ENCODE measurements around the gene SETD1B.

- TF ChIP-seq, protein P1, sequence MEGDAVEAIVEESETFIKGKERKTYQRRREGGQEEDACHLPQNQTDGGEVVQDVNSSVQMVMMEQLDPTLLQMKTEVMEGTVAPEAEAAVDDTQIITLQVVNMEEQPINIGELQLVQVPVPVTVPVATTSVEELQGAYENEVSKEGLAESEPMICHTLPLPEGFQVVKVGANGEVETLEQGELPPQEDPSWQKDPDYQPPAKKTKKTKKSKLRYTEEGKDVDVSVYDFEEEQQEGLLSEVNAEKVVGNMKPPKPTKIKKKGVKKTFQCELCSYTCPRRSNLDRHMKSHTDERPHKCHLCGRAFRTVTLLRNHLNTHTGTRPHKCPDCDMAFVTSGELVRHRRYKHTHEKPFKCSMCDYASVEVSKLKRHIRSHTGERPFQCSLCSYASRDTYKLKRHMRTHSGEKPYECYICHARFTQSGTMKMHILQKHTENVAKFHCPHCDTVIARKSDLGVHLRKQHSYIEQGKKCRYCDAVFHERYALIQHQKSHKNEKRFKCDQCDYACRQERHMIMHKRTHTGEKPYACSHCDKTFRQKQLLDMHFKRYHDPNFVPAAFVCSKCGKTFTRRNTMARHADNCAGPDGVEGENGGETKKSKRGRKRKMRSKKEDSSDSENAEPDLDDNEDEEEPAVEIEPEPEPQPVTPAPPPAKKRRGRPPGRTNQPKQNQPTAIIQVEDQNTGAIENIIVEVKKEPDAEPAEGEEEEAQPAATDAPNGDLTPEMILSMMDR (IDR thresholded peaks at IDR 0.05; ENCODE audit: extremely low read depth in 1 of 2, insufficient read depth in 1 of 2, low read depth in 1 of 2, low read length in 2 of 2) = no peak
- no peak for TF ChIP-seq POLR2A (IDR thresholded peaks at IDR 0.05; ENCODE audit: low read depth, low read length)
- no peak for TF ChIP-seq EZH2 (IDR thresholded peaks at IDR 0.05; ENCODE audit: borderline replicate concordance, low read depth, low read length, severe bottlenecking)
These were observed 32.8 kb upstream of the SETD1B start for GRCh38 chr12:121770813-121771625.

Measured in endothelial cell of umbilical vein (primary cell).